ENCODE results near the gene MITF.

Gene MITF

DNA sequence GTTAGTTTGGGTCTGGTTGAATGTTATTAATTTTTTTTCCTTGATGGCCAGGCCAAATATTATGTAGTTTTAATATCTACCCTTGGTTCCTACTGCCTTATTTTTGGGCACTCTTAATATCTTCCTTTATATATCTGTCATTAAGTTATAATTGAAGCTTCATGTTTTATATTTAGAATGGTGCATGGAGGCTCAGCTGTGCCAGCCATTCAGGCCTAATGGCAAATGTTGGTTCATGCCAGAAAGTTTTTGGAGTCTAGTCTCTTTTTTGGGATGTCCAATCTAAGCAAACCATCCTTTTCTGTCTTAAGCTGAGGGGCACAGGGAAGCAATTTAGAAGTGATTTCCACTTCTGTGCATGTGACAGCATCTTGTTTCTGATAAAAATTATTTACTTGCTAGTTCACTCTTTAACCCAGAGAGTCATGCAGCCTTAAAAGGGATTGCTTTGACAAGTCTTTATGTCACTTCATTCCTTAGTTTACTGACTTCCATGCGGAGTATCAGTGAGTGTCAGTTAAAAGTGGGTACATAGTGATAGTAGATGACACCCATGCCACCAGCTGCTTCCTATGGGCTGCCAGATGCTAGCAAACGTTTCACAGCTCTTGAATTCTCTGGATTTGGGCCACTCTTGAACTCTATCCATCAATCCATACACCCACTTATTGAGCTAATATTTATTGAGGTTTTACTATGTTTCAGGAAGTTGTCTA, 33.0 kb downstream of the MITF start:
- no peaks in the 10 kb centered on the region for H4K20me1 ChIP-seq (ENCODE audit: control insufficient read depth, insufficient read depth, low read depth, low read length)
- H3K79me2 ChIP-seq (ENCODE audit: control insufficient read depth, low read length), result no peaks in the 10 kb centered on the region
- no peak overlapping the region for H3K27ac ChIP-seq (ENCODE audit: low read depth, low read length)
- no peak overlapping the region for H3K4me2 ChIP-seq (ENCODE audit: low read length)
- TF ChIP-seq, protein P1, sequence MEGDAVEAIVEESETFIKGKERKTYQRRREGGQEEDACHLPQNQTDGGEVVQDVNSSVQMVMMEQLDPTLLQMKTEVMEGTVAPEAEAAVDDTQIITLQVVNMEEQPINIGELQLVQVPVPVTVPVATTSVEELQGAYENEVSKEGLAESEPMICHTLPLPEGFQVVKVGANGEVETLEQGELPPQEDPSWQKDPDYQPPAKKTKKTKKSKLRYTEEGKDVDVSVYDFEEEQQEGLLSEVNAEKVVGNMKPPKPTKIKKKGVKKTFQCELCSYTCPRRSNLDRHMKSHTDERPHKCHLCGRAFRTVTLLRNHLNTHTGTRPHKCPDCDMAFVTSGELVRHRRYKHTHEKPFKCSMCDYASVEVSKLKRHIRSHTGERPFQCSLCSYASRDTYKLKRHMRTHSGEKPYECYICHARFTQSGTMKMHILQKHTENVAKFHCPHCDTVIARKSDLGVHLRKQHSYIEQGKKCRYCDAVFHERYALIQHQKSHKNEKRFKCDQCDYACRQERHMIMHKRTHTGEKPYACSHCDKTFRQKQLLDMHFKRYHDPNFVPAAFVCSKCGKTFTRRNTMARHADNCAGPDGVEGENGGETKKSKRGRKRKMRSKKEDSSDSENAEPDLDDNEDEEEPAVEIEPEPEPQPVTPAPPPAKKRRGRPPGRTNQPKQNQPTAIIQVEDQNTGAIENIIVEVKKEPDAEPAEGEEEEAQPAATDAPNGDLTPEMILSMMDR (IDR thresholded peaks at IDR 0.05; ENCODE audit: low read depth, low read length, poor library complexity, severe bottlenecking), result no peak
- TF ChIP-seq EZH2phosphoT487 (IDR thresholded peaks at IDR 0.05; ENCODE audit: borderline replicate concordance, low read length), result no peak
- no peaks in the 10 kb centered on the region for H3K4me1 ChIP-seq (ENCODE audit: control insufficient read depth, low read length)
- no peak overlapping the region for H3K4me3 ChIP-seq (ENCODE audit: low read length)
- H3K9me3 ChIP-seq (ENCODE audit: control insufficient read depth, insufficient read depth, low read length), result no peaks in the 10 kb centered on the region
- H3K27me3 ChIP-seq (ENCODE audit: control insufficient read depth, low read length), result no peaks in the 10 kb centered on the region
- H3K36me3 ChIP-seq (ENCODE audit: control insufficient read depth, low read length), result no peaks in the 10 kb centered on the region
- no peaks in the 10 kb centered on the region; the same call in 1 of the 2 replicates for H3K9me2 ChIP-seq (replicated peaks; ENCODE audit: control insufficient read depth, low read length)
- H3F3A ChIP-seq (ENCODE audit: control insufficient read depth, insufficient read depth), result no peaks in the 10 kb centered on the region

DNA sequence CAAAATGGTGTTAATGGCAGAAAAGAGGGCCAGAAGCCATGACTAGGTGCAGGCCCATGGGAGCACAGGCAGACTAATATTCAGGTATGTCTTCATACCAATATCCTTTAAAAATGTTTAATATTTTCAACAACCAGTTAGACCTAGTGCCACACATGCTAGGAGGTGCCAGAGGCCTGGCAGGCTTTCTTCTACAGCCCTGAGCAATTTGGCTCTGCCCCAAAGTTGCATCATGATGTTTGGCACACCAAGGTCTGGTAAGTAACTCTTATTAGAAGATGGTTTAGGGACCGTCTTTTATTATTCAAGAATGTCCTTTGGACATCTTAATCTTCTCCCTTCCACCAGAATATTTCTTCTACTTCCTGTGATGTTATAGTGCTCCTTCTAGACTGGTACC, 34.8 kb downstream of the MITF start:
- no peak for TF ChIP-seq EZH2phosphoT487 (IDR thresholded peaks at IDR 0.05; ENCODE audit: borderline replicate concordance, low read length)
- Histone ChIP-seq H3K79me2 (ENCODE audit: control insufficient read depth, low read length) (no peaks in the 10 kb centered on the region), H3K4me1 (ENCODE audit: control insufficient read depth, low read length) (no peaks in the 10 kb centered on the region)

DNA sequence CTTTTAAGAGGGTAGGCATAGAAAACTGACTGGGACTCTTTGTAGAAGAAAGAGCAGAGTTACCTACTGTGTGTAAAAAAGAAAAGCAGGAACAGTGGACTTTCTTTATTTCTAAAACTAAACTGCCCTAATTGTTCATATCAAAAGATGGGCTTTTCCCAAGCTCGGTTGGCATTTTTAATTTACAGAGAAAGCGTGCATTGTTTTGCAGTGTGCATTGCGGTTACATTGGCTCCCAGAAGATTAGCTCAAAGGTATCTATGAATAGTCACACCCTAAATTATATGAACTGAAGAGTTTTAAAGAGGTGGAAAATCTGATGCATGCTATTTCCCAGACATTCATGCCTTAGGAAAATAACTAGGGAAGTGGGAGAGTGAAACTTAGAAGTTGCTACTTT, 36.5 kb downstream of the MITF start:
- Histone ChIP-seq H3K36me3 (ENCODE audit: control insufficient read depth, low read length) (no peaks in the 10 kb centered on the region), H3K27ac (ENCODE audit: low read depth, low read length) (no peak overlapping the region), H3K4me2 (ENCODE audit: low read length) (no peak overlapping the region), H3K9me2 (replicated peaks; ENCODE audit: control insufficient read depth, low read length) (no peaks in the 10 kb centered on the region; the same call in 1 of the 2 replicates), H3F3A (ENCODE audit: control insufficient read depth, insufficient read depth) (no peaks in the 10 kb centered on the region), H3K27me3 (ENCODE audit: control insufficient read depth, low read length) (no peaks in the 10 kb centered on the region), H4K20me1 (ENCODE audit: control insufficient read depth, insufficient read depth, low read depth, low read length) (no peaks in the 10 kb centered on the region), H3K9me3 (ENCODE audit: control insufficient read depth, insufficient read depth, low read length) (no peaks in the 10 kb centered on the region), H3K4me3 (ENCODE audit: low read length) (no peak overlapping the region), H3K4me1 (ENCODE audit: control insufficient read depth, low read length) (no peaks in the 10 kb centered on the region), H3K79me2 (ENCODE audit: control insufficient read depth, low read length) (no peaks in the 10 kb centered on the region)
- TF ChIP-seq EZH2phosphoT487 (IDR thresholded peaks at IDR 0.05; ENCODE audit: borderline replicate concordance, low read length), result no peak
- TF ChIP-seq, protein P1 (IDR thresholded peaks at IDR 0.05; ENCODE audit: low read depth, low read length, poor library complexity, severe bottlenecking), result no peak

More for the DNA sequence above, 34.8 kb downstream of the MITF start:
- Histone ChIP-seq H3K9me2 (replicated peaks; ENCODE audit: control insufficient read depth, low read length) (no peaks in the 10 kb centered on the region; the same call in 1 of the 2 replicates), H3K9me3 (ENCODE audit: control insufficient read depth, insufficient read depth, low read length) (no peaks in the 10 kb centered on the region), H3K36me3 (ENCODE audit: control insufficient read depth, low read length) (no peaks in the 10 kb centered on the region), H3K4me2 (ENCODE audit: low read length) (no peak overlapping the region), H3K27me3 (ENCODE audit: control insufficient read depth, low read length) (no peaks in the 10 kb centered on the region), H3K27ac (ENCODE audit: low read depth, low read length) (no peak overlapping the region), H3F3A (ENCODE audit: control insufficient read depth, insufficient read depth) (no peaks in the 10 kb centered on the region), H3K4me3 (ENCODE audit: low read length) (no peak overlapping the region), H4K20me1 (ENCODE audit: control insufficient read depth, insufficient read depth, low read depth, low read length) (no peaks in the 10 kb centered on the region)

DNA sequence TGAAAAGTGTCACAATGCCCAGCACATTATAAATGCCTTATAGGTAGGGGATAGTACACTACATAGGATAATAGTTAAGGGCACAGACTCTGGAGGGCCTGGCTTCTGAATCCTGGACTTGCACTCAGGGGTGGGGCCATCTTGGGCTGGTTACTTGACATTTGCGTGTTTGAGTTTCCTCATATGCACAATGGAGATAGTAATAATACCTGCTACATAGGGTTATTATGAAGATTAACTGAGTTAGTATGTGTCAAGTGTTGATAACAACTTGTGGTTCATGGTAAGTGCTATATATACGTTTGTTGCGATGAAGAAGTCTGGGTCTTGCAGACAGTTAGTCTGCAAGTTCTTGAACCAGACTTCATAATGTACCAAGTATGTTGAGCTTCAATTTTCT, 37.0 kb downstream of the MITF start:
- TF ChIP-seq, protein P1 (IDR thresholded peaks at IDR 0.05; ENCODE audit: low read depth, low read length, poor library complexity, severe bottlenecking), result no peak
- TF ChIP-seq EZH2phosphoT487 (IDR thresholded peaks at IDR 0.05; ENCODE audit: borderline replicate concordance, low read length), result no peak
- H3K4me1 ChIP-seq (ENCODE audit: control insufficient read depth, low read length), result no peaks in the 10 kb centered on the region
- H3K27ac ChIP-seq (ENCODE audit: low read depth, low read length), result no peak overlapping the region

More for the DNA sequence above, 37.0 kb downstream of the MITF start:
- Histone ChIP-seq H3K27me3 (ENCODE audit: control insufficient read depth, low read length) (no peaks in the 10 kb centered on the region), H3K9me2 (replicated peaks; ENCODE audit: control insufficient read depth, low read length) (no peaks in the 10 kb centered on the region; the same call in 1 of the 2 replicates), H3F3A (ENCODE audit: control insufficient read depth, insufficient read depth) (no peaks in the 10 kb centered on the region), H3K79me2 (ENCODE audit: control insufficient read depth, low read length) (no peaks in the 10 kb centered on the region), H3K36me3 (ENCODE audit: control insufficient read depth, low read length) (no peaks in the 10 kb centered on the region), H3K4me3 (ENCODE audit: low read length) (no peak overlapping the region), H3K4me2 (ENCODE audit: low read length) (no peak overlapping the region), H4K20me1 (ENCODE audit: control insufficient read depth, insufficient read depth, low read depth, low read length) (no peaks in the 10 kb centered on the region), H3K9me3 (ENCODE audit: control insufficient read depth, insufficient read depth, low read length) (no peaks in the 10 kb centered on the region)
